Dermis blood vessel endothelial cell (primary cell): ENCODE measurements around the gene CNGB1. TPM values are rescaled to one million over a fixed set of nuclear protein-coding genes. Genes with fewer than 3 reads are reported as not detected.
"Not testable (repeated sequence)": the region's sequence is repeated elsewhere in the genome, so short reads cannot be mapped to it uniquely, and the experiment has no call there.

Experiments
- DNase-seq: peaks from one replicate; pipeline ENCODE4 v3.0.0; 2010
- total RNA-seq: library from RNA; depleted of rRNA; stranded (reverse); fragments of >200 nt; gene quantifications from 2 replicates; pipeline ENCODE4 v1.2.3, GENCODE V29; 2014

Gene CNGB1
- total RNA-seq, 1 donor from 2014 or later, result not detected

DNA sequence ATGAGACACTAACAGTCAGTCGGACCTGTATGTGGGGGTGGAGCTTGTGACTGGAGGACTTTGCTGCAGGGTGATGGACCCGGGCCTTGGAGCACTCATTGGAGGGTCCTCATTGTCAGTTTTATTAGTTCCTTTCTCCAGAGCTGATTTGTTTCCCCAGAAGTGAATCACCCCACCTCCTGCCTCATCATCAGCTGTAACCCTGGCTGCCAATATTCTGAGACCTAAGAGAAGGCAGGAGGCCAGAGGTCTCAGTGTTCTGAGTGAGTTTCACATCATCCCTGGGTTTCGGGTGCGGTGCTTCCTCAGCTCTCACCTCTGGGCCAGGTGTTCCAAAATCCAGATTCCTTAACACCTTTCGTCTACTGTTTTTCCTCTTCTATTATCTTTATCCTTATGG, 118.7 kb downstream of the CNGB1 start:
- no peak for DNase-seq

DNA sequence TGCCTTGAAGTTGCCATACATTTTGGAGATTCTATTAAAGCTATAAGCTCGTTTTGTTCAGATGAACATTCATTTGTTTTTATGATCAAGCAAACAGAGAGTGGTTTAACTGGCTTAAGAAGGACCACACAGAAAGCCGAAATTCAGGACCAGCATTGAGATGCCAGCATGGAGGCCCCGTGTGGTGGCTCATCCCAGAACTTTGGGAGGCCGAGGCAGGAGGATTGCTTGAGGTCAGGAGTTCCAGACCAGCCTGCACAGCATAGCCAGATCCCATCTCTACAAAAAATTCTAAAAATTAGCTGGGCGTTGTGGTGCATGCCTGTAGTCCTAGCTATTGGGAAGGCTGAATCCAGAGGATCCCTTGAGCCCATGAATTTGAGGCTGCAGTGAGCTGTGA, 122.7 kb downstream of the CNGB1 start:
- DNase-seq, result no peak

DNA sequence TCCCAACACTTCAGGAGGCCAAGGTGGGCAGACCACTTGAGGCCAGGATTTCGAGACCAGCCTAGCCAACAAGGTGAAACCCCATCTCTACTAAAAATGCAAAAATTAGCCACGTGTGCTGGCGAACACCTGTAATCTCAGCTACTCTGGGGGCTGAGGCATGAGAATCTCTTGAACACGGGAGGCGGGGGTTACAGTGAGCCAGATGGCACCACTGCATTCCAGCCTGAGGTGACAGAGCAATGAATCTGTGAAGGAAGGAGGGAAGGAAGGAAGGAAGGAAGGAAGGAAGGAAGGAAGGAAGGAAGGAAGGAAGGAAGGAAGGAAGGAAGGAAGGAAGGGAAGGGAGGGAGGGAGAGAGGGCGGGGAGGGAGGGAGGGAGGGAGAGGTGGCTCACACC, 124.0 kb downstream of the CNGB1 start:
- DNase-seq, result not testable (repeated sequence)

DNA sequence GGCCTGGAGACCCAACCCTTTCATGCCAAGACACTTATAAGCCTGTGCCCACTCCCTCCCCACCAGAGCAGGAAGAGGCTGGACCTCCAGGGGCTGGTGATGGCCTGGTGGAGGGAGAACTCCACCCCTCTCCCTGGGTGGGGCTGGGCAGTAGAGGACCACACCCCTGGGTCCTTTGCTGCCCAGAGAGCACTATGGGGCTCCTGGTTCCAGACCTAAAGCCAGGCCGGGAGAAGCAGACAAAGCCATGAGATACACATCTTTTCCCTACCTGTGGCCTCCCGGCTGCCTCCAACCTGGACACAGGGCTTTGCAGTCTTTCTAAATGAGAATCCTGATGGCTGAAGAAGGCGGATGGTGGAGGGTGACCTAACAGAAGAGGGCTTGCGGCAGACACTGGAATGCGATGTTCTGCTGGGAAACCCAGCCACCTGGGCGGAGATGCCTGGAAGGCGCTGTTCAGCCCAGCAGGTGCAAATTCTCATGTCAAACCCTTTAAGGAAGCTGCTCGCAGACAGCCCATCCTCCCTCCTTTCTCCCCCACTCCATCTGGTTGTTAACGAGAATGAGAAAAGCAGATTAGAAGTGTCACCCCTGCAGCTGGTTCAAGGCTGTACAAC, 124.7 kb downstream of the CNGB1 start:
- no peak for DNase-seq

DNA sequence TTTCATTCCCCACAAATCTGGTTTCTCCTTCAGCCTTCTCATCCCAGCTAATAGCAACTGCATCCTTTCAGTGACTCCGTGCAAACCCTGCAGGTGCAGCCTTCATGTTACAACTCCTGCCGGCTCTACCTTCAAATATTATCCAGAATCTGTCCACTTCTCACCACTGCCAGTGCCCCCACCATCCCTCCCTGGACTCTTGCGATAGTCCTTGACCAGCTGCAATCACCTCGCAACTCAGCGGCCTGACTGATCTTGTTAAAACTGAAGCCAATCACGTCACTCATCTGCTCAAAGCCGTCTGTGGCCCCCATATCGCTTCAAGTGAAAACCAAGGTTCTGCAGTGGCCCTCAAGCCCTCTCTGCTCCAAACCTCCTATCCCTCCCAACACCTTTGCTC, 125.8 kb downstream of the CNGB1 start:
- DNase-seq, result no peak

DNA sequence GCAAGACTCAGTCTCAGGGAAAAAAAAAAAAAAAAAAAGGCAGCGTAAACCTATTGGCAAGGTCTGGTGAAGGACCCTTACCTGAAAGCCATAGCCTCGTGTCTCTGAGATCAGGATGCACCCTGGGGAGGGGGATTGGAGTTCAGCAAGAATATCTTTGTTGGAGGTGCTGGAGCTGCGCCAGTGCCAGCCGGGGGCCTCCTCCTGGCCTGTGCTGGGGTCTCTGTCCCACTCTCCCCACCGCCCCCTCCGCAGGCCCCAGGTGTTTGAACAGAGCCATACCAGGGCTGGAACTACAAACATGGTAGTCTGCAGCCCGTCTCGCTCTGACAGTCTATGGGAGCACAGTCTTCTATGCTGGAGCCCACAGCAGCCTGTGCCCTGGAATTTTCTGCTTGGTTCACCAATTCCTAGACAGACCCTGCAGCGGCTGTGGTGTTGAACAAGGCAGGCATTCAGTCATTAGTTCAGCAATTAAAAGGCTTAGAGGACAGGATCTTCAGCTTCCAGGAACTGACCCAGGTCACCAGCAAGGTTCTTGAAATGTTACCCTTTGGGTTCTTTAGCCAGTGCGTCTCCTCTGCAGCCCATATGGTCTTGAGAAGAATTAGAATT, 126.4 kb downstream of the CNGB1 start:
- no peak for DNase-seq

DNA sequence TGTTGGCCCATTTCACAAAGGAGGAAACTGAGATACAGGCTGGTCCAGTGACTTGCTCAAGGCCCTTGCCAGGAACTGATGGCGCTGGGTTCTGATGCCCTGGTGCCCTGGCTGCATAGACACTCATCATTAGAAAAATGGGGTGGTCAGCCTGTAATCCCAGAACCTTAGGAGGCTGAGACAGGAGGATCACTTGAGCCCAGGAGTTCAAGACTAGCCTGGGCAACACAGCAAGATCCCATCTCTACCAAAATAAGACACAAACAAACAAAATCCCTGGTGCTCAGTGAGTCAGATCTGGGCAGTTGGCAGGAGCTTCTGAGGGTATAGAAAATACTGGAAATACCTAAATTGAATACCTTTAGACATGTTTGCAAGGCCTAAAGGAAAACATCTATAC, 127.5 kb downstream of the CNGB1 start:
- DNase-seq, result no peak

DNA sequence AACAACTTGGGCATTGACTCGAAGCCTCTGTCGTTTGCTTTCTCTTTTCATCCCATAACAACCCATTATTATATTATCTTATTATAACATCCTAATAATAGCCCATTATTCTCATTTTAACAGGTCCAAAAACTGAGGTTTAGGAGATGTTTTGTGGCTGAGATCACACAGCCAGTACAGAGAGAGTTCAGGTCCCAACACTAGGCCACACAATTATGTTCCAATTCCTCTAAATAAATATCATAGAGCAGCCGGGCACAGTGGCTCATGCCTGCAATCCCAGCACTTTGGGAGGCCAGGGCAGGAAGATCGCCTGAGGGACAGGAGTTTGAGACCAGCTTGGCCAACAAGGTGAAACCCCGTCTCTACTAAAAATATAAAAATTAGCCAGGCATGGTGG, 128.3 kb downstream of the CNGB1 start:
- no peak for DNase-seq

DNA sequence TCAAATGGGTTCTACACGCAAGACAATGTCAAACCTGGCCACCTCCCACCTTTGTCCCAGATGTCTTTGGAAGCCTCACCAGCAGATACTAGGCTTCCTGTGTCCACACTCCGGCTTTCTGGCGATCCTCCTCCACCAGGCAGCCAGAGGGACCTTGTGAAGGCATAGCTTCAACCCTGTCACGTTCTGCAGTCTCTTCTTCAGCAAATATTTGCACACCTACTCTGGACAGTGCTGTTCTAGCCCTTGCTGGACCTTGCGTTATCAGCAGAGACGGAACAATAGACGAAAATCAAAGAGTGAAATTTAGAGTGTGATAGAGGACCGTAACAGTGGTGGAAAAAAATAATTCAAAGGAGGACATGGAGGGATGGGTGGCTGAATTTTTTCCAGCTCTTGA, 130.1 kb downstream of the CNGB1 start:
- no peak for DNase-seq

DNA sequence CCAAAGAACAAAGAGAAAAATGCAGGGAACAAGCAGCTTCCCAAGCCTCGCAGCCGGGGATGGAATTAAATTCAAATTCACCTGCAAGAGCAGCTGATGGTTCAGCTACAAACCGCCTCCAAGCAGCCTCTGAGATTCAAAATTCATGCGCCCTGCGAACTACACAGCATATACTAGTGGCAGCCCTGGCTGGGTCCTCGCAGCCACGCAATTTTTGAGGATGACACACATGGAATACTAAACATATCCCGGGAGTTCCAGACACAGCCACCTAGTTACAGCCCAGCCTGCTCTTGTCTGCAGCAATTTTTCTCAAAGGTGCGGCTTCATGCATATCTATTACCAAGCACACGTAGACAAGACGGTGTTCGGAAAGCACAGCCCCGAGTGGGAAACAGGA, 132.8 kb downstream of the CNGB1 start:
- DNase-seq, result no peak

DNA sequence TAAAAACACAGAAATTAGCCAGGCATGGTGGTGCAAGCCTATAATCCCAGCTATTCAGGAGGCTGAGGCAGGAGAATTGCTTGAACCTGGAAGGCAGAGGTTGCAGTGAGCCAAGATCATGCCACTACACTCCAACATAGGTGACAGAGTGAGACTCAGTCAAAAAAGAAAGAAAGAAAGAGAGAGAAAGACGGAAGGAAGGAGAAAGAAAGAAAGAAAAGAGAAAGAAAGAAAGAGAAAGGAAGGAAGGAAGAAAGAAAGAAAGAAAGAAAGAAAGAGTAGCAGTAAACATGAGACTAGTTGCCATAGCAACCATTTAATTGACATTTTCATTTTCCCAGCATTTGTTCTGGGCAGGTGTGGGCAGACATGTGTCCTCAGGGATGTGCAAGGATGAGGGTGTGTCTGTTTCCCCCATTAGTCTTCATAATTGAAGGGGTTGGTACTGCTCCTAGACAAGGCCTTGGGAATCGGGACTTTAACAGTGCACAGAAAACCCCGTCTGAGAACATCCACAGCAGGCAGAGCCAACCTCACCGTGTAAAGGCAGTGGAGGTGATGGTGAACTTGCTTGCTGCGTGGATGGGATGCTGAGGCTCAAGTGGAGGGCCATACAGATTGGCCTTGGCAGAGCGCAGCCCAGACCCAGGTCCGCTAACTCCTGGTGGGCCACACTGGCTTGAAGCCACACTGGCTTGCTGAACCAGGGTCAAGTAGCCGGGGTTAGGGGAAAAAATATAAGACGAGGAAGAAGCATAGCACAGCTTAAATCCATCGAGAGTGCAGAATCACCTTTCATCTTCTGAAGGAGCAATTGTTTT, 133.4 kb downstream of the CNGB1 start:
- no peak for DNase-seq

DNA sequence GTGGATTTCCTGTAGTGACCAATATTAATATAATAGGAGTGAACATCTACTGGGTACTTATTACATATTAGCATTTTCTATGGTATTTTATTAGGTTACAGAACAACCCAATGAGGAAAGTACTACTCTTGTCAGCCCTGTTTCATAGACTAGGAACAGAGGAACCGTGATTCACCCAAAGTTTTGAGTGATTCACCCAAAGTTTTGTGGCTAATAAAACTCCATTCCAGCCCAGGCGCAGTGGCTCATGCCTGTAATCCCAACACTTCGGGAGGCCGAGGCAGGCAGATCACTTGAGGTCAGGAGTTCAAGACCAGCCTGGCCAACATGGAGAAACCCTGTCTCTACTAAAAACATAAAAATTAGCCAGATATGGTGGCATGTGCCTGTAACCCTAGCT, 135.5 kb downstream of the CNGB1 start:
- DNase-seq, result not testable (repeated sequence)

DNA sequence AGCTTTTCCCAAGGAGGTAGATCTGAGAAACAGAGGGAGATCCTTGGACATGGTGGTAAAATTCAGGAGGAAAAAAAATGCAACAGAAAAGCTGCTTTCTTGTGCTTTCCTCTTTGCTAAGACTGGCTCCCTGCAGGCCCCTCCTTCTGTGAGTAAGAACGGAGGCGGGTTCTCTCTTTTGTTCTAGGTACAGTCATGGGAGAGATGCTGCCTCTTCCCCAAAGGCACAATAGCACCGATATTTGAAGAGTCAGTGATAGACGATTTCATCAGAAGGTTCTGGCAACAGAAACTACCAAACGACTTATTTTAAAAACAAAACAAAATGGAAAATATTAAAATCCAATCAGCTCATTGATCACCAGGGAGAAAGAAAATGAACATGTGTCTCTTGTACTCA, 136.0 kb downstream of the CNGB1 start:
- peak; percentile 9 for DNase-seq

Other genes with a start within 250 kb of the CNGB1 start
- gene KATNB1, start 235.4 kb downstream of the CNGB1 start, total RNA-seq, result 26.2 and 48.3 TPM in 2 replicates
- gene KIFC3, start 168.6 kb downstream of the CNGB1 start, total RNA-seq, result 58.3 and 75.4 TPM in 2 replicates
- 3.4 and 6.0 TPM in 2 replicates for gene ZNF319, start 29.5 kb upstream of the CNGB1 start, total RNA-seq
- gene USB1, start 30.3 kb upstream of the CNGB1 start, total RNA-seq, result 57.3 and 128 TPM in 2 replicates
- 24.2 and 32.3 TPM in 2 replicates for gene MMP15, start 54.6 kb upstream of the CNGB1 start, total RNA-seq
- gene CFAP20, start 158.3 kb upstream of the CNGB1 start, total RNA-seq, result 57.9 and 82.7 TPM in 2 replicates
- 47.5 and 97.2 TPM in 2 replicates for gene CSNK2A2, start 227.0 kb upstream of the CNGB1 start, total RNA-seq